ENCODE measurements around the gene NRXN3.

Gene NRXN3

GRCh38 chr14:78173346-78174035 lies 3.3 kb downstream of the NRXN3 start:
- Histone ChIP-seq H3F3A (ENCODE audit: insufficient read depth, low read length) (no peaks in the 10 kb centered on the region), H3K27ac (ENCODE audit: low read depth, low read length, poor library complexity, severe bottlenecking) (no peak overlapping the region), H3K79me2 (ENCODE audit: insufficient read depth, low read length) (no peaks in the 10 kb centered on the region), H2AFZ (ENCODE audit: low read length) (no peak overlapping the region), H3K9me3 (ENCODE audit: low read length) (no peaks in the 10 kb centered on the region), H3K4me2 (ENCODE audit: low read length) (no peak overlapping the region), H3K9me2 (ENCODE audit: low read depth, low read length) (no peaks in the 10 kb centered on the region), H3K9ac (ENCODE audit: low read length) (no peak overlapping the region), H4K20me1 (ENCODE audit: insufficient read depth, low read length) (no peaks in the 10 kb centered on the region), H3K27me3 (ENCODE audit: insufficient read depth, low read length) (no peaks in the 10 kb centered on the region), H3K36me3 (ENCODE audit: insufficient read depth, low read length) (no peaks in the 10 kb centered on the region), H3K4me1 (ENCODE audit: insufficient read depth, low read length, severe bottlenecking) (no peaks in the 10 kb centered on the region), H3K4me3 (ENCODE audit: low read depth, low read length, poor library complexity, severe bottlenecking) (no peak overlapping the region)
- TF ChIP-seq, protein P1, sequence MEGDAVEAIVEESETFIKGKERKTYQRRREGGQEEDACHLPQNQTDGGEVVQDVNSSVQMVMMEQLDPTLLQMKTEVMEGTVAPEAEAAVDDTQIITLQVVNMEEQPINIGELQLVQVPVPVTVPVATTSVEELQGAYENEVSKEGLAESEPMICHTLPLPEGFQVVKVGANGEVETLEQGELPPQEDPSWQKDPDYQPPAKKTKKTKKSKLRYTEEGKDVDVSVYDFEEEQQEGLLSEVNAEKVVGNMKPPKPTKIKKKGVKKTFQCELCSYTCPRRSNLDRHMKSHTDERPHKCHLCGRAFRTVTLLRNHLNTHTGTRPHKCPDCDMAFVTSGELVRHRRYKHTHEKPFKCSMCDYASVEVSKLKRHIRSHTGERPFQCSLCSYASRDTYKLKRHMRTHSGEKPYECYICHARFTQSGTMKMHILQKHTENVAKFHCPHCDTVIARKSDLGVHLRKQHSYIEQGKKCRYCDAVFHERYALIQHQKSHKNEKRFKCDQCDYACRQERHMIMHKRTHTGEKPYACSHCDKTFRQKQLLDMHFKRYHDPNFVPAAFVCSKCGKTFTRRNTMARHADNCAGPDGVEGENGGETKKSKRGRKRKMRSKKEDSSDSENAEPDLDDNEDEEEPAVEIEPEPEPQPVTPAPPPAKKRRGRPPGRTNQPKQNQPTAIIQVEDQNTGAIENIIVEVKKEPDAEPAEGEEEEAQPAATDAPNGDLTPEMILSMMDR (IDR thresholded peaks at IDR 0.05; ENCODE audit: low read length) = no peak
- TF ChIP-seq EZH2 (IDR thresholded peaks at IDR 0.05; ENCODE audit: borderline replicate concordance, low read length) = no peak

- Histone ChIP-seq H3K9me2 (ENCODE audit: low read depth, low read length) (no peaks in the 10 kb centered on the region), H3K9me3 (ENCODE audit: low read length) (no peaks in the 10 kb centered on the region), H3K4me3 (ENCODE audit: low read depth, low read length, poor library complexity, severe bottlenecking) (no peak overlapping the region), H3K36me3 (ENCODE audit: insufficient read depth, low read length) (no peaks in the 10 kb centered on the region), H3K27ac (ENCODE audit: low read depth, low read length, poor library complexity, severe bottlenecking) (no peak overlapping the region), H3K4me1 (ENCODE audit: insufficient read depth, low read length, severe bottlenecking) (no peaks in the 10 kb centered on the region), H4K20me1 (ENCODE audit: insufficient read depth, low read length) (no peaks in the 10 kb centered on the region), H3K4me2 (ENCODE audit: low read length) (no peak overlapping the region), H3K79me2 (ENCODE audit: insufficient read depth, low read length) (no peaks in the 10 kb centered on the region), H3F3A (ENCODE audit: insufficient read depth, low read length) (no peaks in the 10 kb centered on the region), H2AFZ (ENCODE audit: low read length) (no peak overlapping the region), H3K27me3 (ENCODE audit: insufficient read depth, low read length) (no peaks in the 10 kb centered on the region), H3K9ac (ENCODE audit: low read length) (no peak overlapping the region)
- TF ChIP-seq EZH2 (IDR thresholded peaks at IDR 0.05; ENCODE audit: borderline replicate concordance, low read length) = no peak
- TF ChIP-seq, protein P1 (IDR thresholded peaks at IDR 0.05; ENCODE audit: low read length) = no peak
Observed at GRCh38 chr14:78175412-78175811, 5.2 kb downstream of the NRXN3 start.

DNA sequence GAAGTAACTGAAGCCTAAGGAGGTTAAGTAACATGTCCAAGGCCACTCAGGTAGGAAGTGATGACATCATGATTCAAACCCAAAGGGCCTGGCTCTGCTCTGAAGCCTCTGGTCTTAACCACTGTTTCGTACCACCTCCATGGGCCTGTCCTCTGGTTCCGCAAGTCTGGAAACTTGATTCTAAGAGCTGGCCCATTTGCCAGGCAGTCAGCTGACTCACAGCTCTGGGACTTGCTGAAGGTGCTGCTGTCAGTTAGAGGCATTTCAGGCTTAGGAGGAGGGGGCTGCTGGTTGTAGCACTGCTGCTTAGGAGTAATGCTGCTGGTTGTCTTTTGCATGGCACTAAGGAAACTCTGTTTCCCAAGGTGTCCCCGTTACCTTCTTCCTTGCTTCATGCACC lies 7.9 kb downstream of the NRXN3 start:
- Histone ChIP-seq H3K9ac (ENCODE audit: low read length) (no peak overlapping the region), H3F3A (ENCODE audit: insufficient read depth, low read length) (no peaks in the 10 kb centered on the region), H3K4me2 (ENCODE audit: low read length) (no peak overlapping the region), H4K20me1 (ENCODE audit: insufficient read depth, low read length) (no peaks in the 10 kb centered on the region), H3K36me3 (ENCODE audit: insufficient read depth, low read length) (no peaks in the 10 kb centered on the region), H3K4me3 (ENCODE audit: low read depth, low read length, poor library complexity, severe bottlenecking) (no peak overlapping the region), H3K9me3 (ENCODE audit: low read length) (no peaks in the 10 kb centered on the region), H3K9me2 (ENCODE audit: low read depth, low read length) (no peaks in the 10 kb centered on the region), H3K4me1 (ENCODE audit: insufficient read depth, low read length, severe bottlenecking) (no peaks in the 10 kb centered on the region), H3K27me3 (ENCODE audit: insufficient read depth, low read length) (no peaks in the 10 kb centered on the region), H2AFZ (ENCODE audit: low read length) (no peak overlapping the region), H3K27ac (ENCODE audit: low read depth, low read length, poor library complexity, severe bottlenecking) (no peak overlapping the region), H3K79me2 (ENCODE audit: insufficient read depth, low read length) (no peaks in the 10 kb centered on the region)
- no peak for TF ChIP-seq EZH2 (IDR thresholded peaks at IDR 0.05; ENCODE audit: borderline replicate concordance, low read length)
- TF ChIP-seq, protein P1 (IDR thresholded peaks at IDR 0.05; ENCODE audit: low read length) = no peak

Data from OCI-LY1 (cell line).